Suprapubic skin (tissue), 4 donors: ENCODE data around the gene USP3. TPM values are rescaled to one million over a fixed set of nuclear protein-coding genes. Genes with fewer than 3 reads are reported as not detected.

Source experiments
- DNase-seq, 2 donors: peaks; one replicate each; pipeline ENCODE4 v3.0.0-alpha.2; 2019; ENCODE audit warnings: low spot score in 2 of 2
- H3K27ac ChIP-seq: fragments of 200-600 bp; sonication (generic); one replicate; pipeline ENCODE4 v1.5.1; 2019
- H3K27me3 ChIP-seq: fragments of 200-600 bp; sonication (generic); one replicate; pipeline ENCODE4 v1.5.1; 2019
- H3K36me3 ChIP-seq: fragments of 200-600 bp; sonication (generic); one replicate; pipeline ENCODE4 v1.5.1; 2019
- H3K4me1 ChIP-seq: fragments of 200-600 bp; sonication (generic); one replicate; pipeline ENCODE4 v1.5.1; 2019
- H3K4me3 ChIP-seq: fragments of 200-600 bp; sonication (generic); one replicate; pipeline ENCODE4 v1.5.1; 2019; ENCODE audit warnings: mild to moderate bottlenecking
- H3K9me3 ChIP-seq: fragments of 200-600 bp; sonication (generic); one replicate; pipeline ENCODE4 v1.5.1; 2019
- EP300 ChIP-seq: sonication (generic); formaldehyde crosslinking; IDR thresholded peaks from one replicate; pipeline ENCODE4 v1.6.1; 2017; ENCODE audit warnings: antibody characterized with exemption
- POLR2A ChIP-seq, 2 donors: fragments of 450-650 bp; IDR thresholded peaks; one replicate each; pipeline ENCODE4 v1.6.1; 2017; ENCODE audit warnings: antibody characterized with exemption in 2 of 2, mild to moderate bottlenecking in 2 of 2, moderate library complexity in 2 of 2
- POLR2AphosphoS5 ChIP-seq, 3 donors: sonication (generic); formaldehyde crosslinking; IDR thresholded peaks; one replicate each; pipeline ENCODE4 v1.6.1; 2017; ENCODE audit warnings: antibody characterized with exemption in 3 of 3
- WGBS: methylation state at CpG from one replicate; pipeline ENCODE4 v1.1.5; 2018; 5-methylcytosine and 5-hydroxymethylcytosine counted together
- total RNA-seq, 4 donors: library from RNA; depleted of rRNA; stranded (reverse); fragments of >200 nt; gene quantifications; one replicate each; pipeline ENCODE4 v1.1.0, GENCODE V29; 2016
- TF ChIP-seq, protein P1 (sequence below), 2 donors: fragments of 200-600 bp in 1 of 2; fragments of 450-650 bp in 1 of 2; sonication (generic) in 1 of 2; IDR thresholded peaks; one replicate each; pipeline ENCODE4 v1.5.1; 2016 to 2019; ENCODE audit warnings: antibody characterized with exemption in 2 of 2, mild to moderate bottlenecking in 1 of 2, moderate library complexity in 1 of 2

The USP3 gene
- total RNA-seq, 4 donors from 2014 or later = 43.2 to 105 (median 48.0) TPM

GRCh38 chr15:63524316-63525015 lies 20.1 kb downstream of the USP3 start:
- no peaks in the 10 kb centered on the region for H3K36me3 ChIP-seq
- peaks cover 70% of the 10 kb centered on the region for H3K4me1 ChIP-seq
- no peak overlapping the region for H3K4me3 ChIP-seq
- H3K27me3 ChIP-seq = no peaks in the 10 kb centered on the region
- no peaks in the 10 kb centered on the region for H3K9me3 ChIP-seq
- no peak for DNase-seq
- TF ChIP-seq, protein P1, sequence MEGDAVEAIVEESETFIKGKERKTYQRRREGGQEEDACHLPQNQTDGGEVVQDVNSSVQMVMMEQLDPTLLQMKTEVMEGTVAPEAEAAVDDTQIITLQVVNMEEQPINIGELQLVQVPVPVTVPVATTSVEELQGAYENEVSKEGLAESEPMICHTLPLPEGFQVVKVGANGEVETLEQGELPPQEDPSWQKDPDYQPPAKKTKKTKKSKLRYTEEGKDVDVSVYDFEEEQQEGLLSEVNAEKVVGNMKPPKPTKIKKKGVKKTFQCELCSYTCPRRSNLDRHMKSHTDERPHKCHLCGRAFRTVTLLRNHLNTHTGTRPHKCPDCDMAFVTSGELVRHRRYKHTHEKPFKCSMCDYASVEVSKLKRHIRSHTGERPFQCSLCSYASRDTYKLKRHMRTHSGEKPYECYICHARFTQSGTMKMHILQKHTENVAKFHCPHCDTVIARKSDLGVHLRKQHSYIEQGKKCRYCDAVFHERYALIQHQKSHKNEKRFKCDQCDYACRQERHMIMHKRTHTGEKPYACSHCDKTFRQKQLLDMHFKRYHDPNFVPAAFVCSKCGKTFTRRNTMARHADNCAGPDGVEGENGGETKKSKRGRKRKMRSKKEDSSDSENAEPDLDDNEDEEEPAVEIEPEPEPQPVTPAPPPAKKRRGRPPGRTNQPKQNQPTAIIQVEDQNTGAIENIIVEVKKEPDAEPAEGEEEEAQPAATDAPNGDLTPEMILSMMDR (IDR thresholded peaks at IDR 0.05) = no peak
- TF ChIP-seq POLR2AphosphoS5 (IDR thresholded peaks at IDR 0.05) = no peak
- no peak for TF ChIP-seq POLR2A (IDR thresholded peaks at IDR 0.05)
- TF ChIP-seq EP300 = no peak
- no peak overlapping the region for H3K27ac ChIP-seq
- 87% methylated on average over 5 of the region's 5 CpGs for WGBS

DNA sequence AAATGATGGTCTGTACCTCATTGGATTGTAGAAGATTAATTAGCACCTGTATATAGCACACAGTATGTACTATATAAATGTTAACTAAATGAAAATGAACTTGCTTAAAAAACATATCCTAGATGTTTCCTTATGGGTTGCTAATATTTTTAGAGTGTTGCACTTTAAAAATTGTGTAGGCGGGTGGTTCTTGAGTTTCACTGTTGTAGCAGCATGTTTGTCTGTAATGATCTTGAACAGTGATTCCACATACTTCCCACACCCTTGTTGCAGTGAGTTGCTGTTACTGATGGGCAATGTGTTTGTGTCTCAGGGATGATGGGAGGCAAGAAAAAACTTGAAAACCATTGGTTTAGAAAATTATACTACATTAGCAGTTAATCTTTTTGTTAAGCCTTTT lies 22.0 kb downstream of the USP3 start:
- no peaks in the 10 kb centered on the region for H3K9me3 ChIP-seq
- no peaks in the 10 kb centered on the region for H3K36me3 ChIP-seq
- H3K4me1 ChIP-seq = peaks cover 52% of the 10 kb centered on the region
- 70% methylated on average over 1 of the region's 1 CpG for WGBS
- H3K27ac ChIP-seq = no peak overlapping the region
- TF ChIP-seq POLR2AphosphoS5 (IDR thresholded peaks at IDR 0.05) (no peak), POLR2A (IDR thresholded peaks at IDR 0.05) (no peak), EP300 (no peak)
- TF ChIP-seq, protein P1 (IDR thresholded peaks at IDR 0.05) = no peak
- no peaks in the 10 kb centered on the region for H3K27me3 ChIP-seq
- H3K4me3 ChIP-seq = no peak overlapping the region
- no peak for DNase-seq

GRCh38 chr15:63528138-63528659 lies 23.8 kb downstream of the USP3 start:
- no peak overlapping the region for H3K4me3 ChIP-seq
- 84% methylated on average over 4 of the region's 4 CpGs for WGBS
- no peaks in the 10 kb centered on the region for H3K9me3 ChIP-seq
- no peak for DNase-seq
- H3K27ac ChIP-seq = no peak overlapping the region
- peaks cover 46% of the 10 kb centered on the region for H3K4me1 ChIP-seq
- TF ChIP-seq EP300 = no peak
- no peak for TF ChIP-seq POLR2AphosphoS5 (IDR thresholded peaks at IDR 0.05)
- TF ChIP-seq, protein P1 (IDR thresholded peaks at IDR 0.05) = no peak
- TF ChIP-seq POLR2A (IDR thresholded peaks at IDR 0.05) = no peak
- H3K27me3 ChIP-seq = no peaks in the 10 kb centered on the region
- H3K36me3 ChIP-seq = no peaks in the 10 kb centered on the region

DNA sequence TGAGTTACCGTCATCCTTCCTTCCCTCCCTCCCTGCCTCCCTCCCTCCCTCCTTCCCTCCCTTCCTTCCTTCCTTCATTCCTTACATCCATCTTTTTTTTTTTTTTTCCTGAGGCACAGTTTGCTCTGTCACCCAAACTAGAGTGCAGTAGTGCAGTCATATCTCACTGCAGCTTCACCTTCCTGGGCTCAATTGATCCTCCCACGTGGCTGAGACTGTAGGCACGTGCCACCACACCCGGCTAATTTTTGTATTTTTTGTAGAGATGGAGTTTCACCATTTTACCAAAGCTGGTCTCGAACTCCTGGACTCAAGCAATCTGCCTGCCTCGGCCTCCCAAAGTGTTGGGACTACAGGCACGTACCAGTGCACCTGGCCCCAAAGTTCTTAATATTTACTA lies 25.8 kb downstream of the USP3 start:
- TF ChIP-seq, protein P1 (IDR thresholded peaks at IDR 0.05) = no peak
- TF ChIP-seq EP300 (no peak), POLR2A (IDR thresholded peaks at IDR 0.05) (no peak), POLR2AphosphoS5 (IDR thresholded peaks at IDR 0.05) (no peak)
- no peak overlapping the region for H3K4me3 ChIP-seq
- no peaks in the 10 kb centered on the region for H3K9me3 ChIP-seq
- 88% methylated on average over 7 of the region's 7 CpGs for WGBS
- DNase-seq = no peak
- H3K36me3 ChIP-seq = no peaks in the 10 kb centered on the region
- H3K4me1 ChIP-seq = peaks cover 30% of the 10 kb centered on the region
- H3K27ac ChIP-seq = no peak overlapping the region
- no peaks in the 10 kb centered on the region for H3K27me3 ChIP-seq

DNA sequence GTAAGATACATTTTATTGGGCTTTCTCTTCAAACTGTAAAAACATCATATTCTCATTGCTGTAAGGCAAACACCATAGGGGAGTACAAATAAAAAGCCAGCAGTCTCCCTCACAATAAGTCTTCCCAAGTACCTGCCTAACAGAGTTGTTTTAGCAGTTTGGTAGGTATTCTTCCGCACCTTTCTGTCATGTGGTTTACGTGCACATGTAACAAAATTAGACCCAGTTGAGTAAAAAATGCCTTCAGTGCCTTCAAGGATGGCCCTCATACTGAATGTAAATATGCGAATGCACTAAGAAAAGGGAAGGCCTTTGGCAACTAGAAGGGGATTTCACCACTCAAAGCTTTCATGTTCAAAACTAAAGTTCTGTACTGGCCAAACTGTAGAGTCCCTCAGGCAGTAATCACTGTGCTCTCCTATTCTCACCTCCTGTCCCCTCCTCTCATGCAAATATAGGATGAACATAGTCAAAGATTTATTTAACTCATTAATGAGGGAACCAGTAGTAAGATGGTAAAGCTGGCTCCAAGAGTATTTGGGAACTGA lies 26.4 kb downstream of the USP3 start:
- Histone ChIP-seq H3K27me3 (no peaks in the 10 kb centered on the region), H3K36me3 (no peaks in the 10 kb centered on the region), H3K27ac (no peak overlapping the region), H3K4me1 (peaks cover 25% of the 10 kb centered on the region), H3K9me3 (no peaks in the 10 kb centered on the region), H3K4me3 (no peak overlapping the region)
- TF ChIP-seq POLR2A (IDR thresholded peaks at IDR 0.05) (no peak), EP300 (no peak), POLR2AphosphoS5 (IDR thresholded peaks at IDR 0.05) (no peak)
- TF ChIP-seq, protein P1 (IDR thresholded peaks at IDR 0.05) = no peak
- no peak for DNase-seq
- WGBS = 92% methylated on average over 3 of the region's 3 CpGs
